NCI-H128 (cell line): ENCODE results near the gene ABL2.
"Not testable (repeated sequence)": the region's sequence is repeated elsewhere in the genome, so short reads cannot be mapped to it uniquely, and the experiment has no call there.

Source experiments
- DNase-seq: peaks from one replicate; lab custom pipeline; 2025; ENCODE audit not compliant: unreplicated experiment; lab: John Stamatoyannopoulos, UW

ABL2 gene

DNA sequence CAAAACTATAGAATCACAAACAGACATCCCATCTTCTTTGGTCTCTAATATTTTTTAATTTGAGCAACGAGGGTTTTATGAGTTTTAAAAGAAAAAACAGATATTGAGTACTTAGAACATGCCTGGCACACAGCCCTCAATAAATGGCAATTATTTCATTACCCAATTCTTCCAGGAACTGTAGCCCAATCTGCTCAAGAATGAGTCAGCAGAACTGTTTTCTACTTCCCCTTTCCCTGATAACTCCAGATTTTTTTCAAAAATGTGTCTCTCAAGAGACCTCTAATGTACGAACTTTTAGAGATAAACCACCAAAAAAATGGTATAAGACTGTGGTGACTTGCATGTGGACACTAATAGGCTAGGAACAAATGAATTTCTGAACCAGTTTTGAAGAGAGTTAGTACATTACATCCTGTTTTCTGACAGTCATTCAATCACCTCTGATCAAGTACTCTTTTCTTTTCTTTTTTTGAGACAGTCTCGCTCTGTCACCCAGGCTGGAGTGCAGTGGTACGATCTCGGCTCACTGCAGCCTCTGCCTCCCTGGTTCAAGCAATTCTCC, 11.5 kb downstream of the ABL2 start:
- no peak for DNase-seq

DNA sequence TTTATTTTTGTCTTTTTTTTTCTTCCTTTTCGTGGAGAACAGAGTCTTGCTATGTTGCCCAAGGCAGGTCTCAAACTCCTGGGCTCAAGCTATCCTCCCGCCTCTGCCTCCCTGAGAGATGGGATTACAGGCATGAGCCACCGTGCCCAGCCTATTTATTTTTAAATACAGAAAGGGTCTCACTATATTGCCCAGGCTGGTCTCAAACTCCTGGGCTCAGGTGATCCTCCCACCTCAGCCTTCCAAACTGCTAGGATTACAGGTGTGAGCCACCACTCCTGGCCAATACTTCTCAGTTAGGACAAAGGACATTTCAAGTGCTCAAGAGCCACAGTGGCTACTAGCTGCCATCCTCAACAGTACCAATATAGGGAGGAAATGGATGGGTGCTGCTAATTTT, 16.2 kb downstream of the ABL2 start:
- DNase-seq = not testable (repeated sequence)

DNA sequence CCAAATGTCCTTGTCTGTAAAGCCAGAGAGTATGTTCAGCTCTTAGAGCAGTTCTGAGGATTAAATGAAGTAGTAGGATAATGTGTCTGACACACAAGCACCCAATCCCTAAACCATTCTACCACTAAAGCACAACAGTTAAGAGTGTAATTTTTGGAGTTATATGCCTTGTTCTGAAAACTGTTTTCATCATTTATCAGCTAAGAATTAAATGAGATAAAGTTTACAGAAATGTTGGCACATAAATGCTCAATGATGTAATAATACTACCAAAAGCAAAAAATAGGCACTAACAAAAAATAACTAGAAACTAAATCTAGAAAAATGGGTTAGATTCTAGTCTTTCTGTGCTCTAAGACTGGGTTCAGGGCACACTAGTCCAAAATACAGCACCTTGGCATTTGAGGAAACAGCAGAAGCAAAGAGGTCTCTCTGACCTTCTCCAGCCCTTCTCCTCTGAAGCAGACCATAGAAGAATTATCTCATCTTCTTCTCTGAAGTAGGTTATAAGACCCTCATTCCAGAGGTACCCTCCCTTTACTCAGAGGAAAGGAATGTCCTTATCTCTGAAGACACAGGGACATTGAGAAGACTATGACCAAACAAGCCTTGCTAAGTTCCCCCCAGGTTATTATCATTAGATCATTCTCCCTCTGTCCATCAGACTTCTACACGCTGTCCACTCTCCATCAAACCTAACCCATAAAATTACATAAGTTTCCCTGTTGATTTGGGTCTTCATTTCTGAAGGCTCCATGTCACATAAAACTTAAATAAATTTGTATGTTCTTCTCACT, 20.6 kb downstream of the ABL2 start:
- DNase-seq = no peak

DNA sequence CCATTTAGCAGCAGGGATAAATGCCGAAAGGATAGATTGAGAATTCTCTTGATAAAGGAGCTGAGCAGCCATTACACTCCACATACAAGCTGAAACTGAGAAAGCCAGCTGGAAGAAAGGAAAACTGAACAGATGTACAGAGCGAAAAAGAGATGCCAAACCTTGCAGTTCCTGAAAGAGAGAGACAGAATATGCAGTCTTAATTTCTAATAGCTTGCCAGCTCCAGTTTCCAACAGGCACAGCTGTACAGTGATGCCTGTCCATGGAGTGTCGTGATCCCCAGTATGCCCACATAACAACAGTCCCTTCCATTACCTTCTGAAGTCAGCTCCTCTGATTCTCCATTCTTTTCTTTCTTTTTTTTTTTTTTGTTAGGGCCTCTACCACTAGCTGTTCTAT, 22.7 kb downstream of the ABL2 start:
- no peak for DNase-seq

DNA sequence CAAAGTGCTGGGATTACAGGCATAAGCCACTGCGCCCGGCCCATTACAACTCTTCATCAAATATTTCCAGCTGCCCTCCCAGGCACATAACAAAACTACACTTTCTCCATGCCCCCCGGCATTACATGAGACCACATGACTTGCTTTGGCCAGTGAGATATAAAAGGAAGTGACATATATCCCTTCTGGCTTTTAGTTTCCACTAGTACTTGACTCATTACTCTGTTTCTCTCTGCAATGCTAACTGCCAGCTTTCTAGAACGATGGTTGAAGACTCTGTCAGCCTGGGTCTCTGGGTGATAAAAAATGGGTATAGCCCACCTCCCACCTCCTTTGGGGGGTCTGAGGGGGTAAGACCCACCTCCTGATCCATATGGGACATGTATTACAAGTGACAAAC, 24.2 kb downstream of the ABL2 start:
- DNase-seq = no peak

DNA sequence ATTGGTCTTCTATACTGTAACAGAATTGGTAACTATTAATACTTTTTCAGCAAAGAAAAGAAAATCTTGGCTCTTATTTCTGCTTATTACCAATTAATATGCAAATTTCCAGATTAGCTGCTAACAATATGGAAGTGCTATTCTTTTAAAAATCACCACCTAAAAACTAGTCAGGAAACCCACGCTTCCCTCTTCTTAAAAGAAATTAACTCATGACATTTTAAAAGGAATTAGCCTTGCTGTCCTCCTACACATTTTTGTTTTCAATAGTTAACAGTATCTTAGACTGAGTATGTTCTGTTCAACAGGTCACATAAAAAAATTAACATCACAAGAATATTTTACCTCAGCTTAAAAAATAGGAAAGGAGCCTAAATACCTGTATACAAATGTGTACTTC, 27.3 kb downstream of the ABL2 start:
- DNase-seq = no peak

DNA sequence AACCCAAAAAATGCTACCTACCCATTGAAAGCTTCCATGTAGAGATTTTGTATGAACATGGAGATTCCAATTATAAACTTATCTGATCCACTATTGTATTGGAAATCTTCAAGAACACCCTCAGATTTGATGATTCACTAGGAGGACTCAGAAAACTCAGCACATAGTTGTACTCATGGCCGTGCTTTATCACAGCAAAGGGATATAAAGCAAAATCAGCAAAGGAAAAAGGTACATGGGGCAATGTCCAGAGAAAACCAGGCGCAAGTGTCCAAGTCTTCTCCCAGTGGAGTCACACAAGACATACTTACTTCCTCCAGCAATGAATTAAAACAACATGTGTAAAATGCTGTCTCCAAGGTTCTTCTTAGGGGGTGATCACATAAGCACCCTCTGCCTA, 28.9 kb downstream of the ABL2 start:
- no peak for DNase-seq

DNA sequence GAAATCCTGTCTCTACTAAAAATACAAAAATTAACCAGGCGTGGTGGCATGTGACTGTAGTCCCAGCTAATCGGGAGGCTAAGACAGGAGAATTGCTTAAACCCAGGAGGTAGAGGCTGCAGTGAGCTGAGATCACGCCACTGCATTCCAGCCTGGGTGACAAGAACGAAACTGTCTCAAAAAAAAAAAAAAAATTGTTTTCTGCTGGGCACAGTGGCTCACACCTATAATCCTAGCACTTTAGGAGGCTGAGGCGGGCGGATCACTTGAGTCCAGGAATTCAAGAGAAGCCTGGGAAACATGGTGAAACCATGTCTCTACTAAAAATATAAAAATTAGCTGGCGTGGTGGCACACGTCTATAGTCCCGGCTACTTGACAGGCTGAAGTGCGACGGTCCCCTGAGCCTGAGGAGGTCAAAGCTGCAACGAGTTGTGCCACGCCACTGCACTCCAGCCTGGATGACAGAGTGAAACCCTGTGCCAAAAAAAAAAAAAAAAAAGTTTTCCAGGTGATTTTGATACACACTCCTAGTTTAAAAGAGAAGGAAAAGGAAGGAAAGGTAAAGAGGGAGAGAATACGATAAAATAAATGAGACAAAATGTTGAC, 31.7 kb downstream of the ABL2 start:
- no peak for DNase-seq

DNA sequence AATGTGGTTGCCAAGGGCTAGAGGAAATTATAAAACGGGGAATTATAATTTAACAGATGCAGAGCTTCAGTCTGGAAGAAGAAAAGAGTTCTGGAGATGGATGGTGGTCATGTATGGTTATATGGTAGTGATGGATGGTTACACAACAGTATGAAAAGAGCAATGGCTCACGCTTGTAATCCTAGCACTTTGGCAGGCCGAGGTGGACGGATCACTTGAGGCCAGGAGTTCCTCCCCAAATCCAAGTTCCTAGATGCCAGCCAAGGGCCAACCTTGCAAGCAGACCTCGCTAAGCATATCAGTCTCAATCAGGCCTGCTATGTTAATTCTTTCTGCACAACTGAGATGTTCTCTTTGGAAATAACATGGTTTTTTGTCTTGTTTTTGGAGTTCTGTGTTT, 33.6 kb downstream of the ABL2 start:
- not testable (repeated sequence) for DNase-seq

DNA sequence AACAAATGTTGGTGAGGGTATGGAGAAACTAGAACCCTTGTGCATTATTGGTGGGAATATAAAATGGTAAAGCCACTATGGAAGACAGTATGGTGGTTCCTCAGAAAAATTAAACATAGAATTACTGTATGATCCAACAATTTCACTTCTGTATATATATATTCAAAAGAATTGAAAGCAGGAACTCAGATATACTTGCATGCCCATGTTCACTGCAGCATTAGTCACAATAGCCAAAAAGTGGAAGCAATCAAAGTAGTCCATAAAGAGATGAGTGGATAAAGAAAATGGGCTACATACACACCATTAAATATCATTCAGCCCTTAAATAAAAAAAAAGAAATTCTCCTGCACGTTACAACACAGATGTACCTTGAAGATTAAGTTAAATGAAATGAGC, 34.1 kb downstream of the ABL2 start:
- DNase-seq = no peak

DNA sequence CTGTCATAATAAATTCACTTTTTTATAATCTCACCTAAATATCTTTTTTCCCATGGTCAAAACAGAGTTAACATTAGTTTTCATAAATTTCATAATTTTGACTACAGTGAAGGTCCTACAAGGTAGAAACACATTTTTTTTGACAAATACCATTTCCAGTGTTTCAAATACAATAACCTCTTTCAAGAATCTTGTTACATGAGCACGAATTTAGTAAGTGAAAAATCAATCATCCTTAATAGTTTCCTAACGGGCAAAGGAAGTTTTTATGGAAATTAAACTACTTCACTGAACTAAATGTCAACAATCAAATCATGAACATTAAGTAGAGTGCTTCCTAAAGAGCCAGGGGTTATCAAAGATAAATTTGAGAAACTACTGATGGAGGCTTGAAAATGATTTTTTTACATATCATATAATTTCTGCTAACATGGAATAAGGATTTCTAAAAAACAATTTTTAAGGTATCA, 35.4 kb downstream of the ABL2 start:
- DNase-seq = no peak

DNA sequence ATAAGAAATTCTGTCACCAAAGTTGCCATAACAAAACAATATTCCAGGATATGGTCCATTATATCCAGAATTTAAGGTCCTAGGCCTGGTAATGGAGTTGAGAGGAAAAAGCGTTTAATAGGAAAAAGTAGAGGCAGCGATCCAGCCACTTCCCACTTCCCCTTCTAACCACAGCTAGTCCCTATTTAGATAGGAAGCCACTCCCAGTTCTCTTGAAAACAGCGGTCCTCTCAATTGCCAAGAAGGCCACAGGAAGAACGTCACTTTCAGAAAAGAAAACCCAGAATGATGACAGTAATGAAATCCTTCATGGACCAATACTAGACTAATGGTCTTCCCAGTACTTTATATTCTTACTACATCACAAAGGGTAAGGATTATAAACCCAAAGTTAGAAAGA, 38.6 kb downstream of the ABL2 start:
- no peak for DNase-seq

DNA sequence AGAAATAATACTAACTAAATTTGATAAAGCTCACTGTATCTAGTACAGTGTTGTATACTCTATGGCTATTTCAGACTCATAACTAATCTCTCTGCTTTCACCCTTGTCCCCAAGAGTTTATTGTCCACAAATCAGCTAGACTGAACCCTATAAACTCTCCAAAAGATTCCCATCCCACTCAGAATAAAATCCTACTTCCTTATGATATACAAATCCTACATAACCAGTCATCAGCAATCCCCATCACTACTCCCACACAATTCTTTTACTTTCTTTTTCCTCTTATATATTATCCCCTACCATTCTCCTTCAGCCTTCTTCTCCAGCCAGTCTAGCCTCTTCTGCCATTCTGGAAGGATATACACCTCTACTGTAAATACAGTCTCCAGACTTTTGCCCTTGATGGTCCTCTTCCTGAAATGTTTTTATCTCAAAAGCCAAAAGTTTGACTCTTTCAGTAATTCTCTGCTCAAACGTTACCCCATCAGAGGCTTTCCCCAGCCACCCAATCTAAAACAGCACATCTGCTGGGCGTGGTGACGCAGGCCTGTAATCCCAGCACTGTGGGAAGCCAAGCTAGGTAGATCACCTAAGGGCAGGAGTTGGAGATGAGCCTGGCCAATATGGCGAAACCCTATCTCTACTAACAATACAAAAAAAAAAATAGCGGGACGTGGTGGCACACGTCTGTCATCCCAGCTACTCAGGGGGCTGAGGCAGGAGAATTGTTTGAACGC, 41.6 kb downstream of the ABL2 start:
- no peak for DNase-seq

DNA sequence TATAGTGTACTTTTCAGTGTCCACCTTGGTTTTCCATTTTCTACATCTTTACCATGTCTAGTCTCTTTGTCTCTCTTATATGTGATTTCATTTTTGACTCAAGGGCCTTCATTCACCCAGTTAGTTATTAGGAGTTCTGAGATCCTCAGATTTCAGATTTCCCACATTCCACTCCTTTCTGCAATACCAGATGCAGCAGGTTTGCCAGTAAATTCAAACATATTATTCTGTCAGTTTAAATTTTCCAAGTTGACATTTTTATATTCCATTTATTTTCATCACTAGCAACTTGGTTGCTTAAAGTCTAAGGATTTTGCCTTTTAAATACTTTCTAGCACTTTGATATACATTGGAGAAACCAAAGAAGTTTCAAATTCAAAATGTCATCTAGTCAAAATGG, 42.4 kb downstream of the ABL2 start:
- no peak for DNase-seq

DNA sequence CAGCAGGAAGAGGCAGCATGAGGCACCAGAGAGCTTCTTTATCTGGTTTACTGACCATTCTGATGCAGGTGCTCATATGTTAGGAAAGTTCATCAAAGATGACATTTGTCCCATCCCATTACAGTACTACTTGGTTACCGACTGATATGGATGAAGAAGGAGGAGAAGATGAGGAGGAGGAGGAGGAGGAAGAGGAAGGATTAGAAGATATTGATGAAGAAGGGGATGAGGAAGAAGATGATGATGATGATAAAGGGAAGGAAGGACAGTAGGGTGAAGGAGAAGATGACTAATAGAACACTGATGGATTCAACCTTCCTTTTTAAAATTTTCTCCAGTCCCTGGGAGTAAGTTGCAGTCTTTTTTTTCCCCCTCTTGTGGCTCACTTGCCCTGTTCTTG, 45.1 kb downstream of the ABL2 start:
- DNase-seq = no peak

DNA sequence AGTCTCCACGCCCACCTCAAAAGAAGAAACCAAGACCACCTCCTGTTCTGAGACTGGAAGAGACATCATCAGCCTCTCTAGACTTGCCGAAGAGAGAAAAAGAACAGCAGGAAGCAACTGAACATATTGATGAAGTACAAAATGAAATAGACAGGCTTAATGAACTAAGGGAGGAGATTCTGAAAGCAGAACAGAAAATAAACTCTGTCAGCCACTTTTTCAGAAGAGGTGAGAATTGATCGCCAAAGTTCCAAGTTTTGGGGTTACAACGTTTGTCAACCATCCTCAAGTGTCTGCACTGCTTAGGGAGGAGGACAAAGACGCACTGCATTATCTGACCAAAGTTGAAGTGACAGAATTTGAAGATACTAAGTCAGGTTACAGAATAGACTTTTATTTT, 45.6 kb downstream of the ABL2 start:
- DNase-seq = no peak

DNA sequence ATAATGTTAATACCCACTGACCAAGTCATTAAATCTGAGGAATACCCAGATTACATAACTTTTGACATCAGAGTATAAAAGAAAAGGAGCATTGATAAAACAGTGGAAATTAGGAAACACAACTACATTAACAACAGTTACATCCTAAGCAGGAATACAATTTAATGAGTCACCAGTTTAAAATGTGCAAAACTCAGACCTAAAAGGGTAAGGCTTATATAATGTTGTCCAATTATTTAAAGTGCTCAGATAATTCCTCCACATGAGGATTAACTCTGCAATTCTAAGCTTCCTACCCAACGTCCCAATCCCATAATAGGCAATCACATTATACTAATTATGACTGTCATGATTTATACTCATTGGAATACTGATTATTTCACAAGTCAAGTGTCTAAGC, 50.5 kb downstream of the ABL2 start:
- no peak for DNase-seq

DNA sequence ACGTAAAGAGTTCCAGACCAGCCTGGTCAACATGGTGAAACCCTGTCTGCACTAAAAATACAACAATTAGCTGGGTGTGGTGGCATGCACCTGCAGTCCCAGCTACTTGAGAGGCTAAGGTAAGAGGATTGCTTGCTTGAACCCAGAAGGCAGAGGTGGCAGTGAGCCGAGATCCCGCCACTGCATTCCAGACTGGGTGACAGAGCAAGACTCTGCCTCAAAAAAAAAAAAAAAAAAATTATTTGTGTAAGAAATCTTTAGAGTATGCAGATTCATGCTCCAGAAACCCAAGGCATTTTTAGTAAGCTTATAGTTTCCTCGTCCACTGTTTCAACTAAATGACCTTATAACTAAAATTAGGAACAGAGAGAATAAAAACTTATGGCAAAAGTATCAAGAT, 51.3 kb downstream of the ABL2 start:
- no peak for DNase-seq

DNA sequence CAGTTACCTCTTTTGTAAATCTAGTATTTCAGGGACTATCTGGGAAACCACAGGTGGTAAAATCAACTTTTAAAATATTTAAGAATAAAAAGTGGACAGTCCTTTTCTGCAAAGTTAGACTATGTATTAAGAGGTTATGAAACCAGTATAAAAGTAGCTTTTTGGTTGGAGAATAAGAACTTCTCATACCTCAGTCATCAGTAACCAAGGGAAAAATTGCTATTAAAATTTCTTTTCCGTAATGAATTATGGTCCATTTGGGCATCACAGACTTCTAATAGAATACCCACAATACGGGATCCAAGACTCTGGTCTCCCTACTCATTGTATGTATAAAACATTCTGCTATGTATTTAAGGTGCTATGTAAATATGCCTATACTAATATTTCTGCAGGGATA, 51.9 kb downstream of the ABL2 start:
- DNase-seq = no peak

DNA sequence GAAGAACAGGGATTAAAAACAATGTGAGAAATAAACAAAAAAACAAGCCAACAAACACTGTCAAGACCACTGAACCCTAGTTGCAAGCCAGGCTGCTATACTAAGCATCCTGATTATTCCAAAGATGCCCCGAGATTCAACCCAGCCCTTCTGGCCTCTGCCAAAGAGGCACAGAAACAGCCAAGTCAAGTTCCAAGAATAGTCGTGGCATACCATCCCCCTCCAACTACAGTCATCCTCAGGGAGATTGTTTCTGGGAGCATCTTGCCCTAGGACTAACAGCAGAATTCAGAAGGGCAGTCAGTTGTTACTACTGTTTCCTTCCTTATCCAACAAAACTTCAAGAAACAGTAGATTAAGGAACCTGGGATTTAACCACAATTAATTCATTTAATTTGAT, 52.3 kb downstream of the ABL2 start:
- DNase-seq = no peak

DNA sequence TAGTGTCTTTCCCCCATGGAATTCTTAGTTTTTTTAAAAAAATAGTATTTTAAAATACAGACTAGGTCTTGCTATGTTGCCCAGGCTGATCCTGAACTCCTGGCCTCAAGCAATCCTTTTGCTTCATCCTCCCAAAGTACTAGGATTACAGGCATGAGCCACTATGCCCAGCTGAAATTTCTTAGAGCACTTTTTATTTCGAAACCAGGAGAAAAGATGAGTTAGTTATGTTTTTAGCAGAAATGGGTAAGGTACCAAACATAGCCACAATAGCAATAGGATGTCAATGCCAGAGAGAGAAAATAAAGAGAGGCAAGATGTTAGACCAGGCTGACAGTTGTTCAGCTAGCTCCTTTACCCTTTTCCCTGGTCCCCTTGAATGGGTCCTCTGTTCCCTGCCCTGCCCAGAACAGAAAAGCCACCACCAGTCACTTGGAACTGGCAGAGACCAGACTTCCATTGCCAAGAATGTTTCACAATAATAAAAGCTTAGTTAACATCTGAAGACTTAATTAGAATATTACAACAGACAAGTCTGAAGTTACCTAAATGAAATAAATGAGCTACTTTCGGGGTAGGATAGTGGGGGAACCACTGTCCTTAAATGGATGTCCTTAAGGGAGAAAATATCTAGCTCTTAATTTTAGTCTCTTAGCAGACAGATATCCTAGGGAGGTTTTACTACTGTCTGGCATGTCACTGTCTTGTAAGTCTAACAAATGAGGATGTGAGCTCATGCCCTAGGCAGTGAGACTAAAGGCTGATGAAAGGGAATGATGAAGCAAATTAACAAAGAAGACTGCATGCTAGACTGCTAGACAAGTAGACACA, 54.3 kb downstream of the ABL2 start:
- DNase-seq = no peak
